Omental fat pad (tissue), 4 donors: ENCODE data around the gene ABHD12B. TPM values are rescaled to one million over a fixed set of nuclear protein-coding genes. Genes with fewer than 3 reads are reported as not detected.

Source experiments
- ATAC-seq: fragments of 150-250 bp; one replicate; pipeline ENCODE4 v1.9.1; 2016; ENCODE audit warnings: mild to moderate bottlenecking, moderate library complexity; ENCODE audit not compliant: low FRiP score
- DNase-seq: peaks from one replicate; pipeline ENCODE4 v3.0.0-alpha.2; 2019; ENCODE audit warnings: low spot score
- CTCF ChIP-seq, 3 donors: fragments of 450-650 bp; IDR thresholded peaks; one replicate each; pipeline ENCODE4 v1.5.1; 2016 to 2017; ENCODE audit warnings: antibody characterized with exemption in 3 of 3, mild to moderate bottlenecking in 3 of 3, moderate library complexity in 2 of 3
- total RNA-seq, 4 donors: library from RNA; depleted of rRNA; stranded (reverse); fragments of >200 nt; gene quantifications; one replicate each; pipeline ENCODE4 v1.1.0, GENCODE V29; 2016

ABHD12B gene
- total RNA-seq, 4 donors from 2014 or later, result 2.5 TPM; not detected in 3

GRCh38 chr14:50859296-50859624, 12.6 kb upstream of the ABHD12B start:
- TF ChIP-seq CTCF (IDR thresholded peaks at IDR 0.05), result no peak
- DNase-seq (no peak), ATAC-seq (no peak)

GRCh38 chr14:50860478-50861086, 11.3 kb upstream of the ABHD12B start:
- no peak for TF ChIP-seq CTCF (IDR thresholded peaks at IDR 0.05)
- DNase-seq (peak; percentile 97), ATAC-seq (peak; percentile 69)

- no peak for DNase-seq
Observed at GRCh38 chr14:50862036-50862570, 9.8 kb upstream of the ABHD12B start.

GRCh38 chr14:50864237-50864636, 7.6 kb upstream of the ABHD12B start:
- ATAC-seq (no peak), DNase-seq (no peak)
- TF ChIP-seq CTCF (IDR thresholded peaks at IDR 0.05), result no peak

More at GRCh38 chr14:50862036-50862570, 9.8 kb upstream of the ABHD12B start:
- TF ChIP-seq CTCF (IDR thresholded peaks at IDR 0.05), result no peak
- ATAC-seq, result no peak

GRCh38 chr14:50864946-50865345, 6.9 kb upstream of the ABHD12B start:
- DNase-seq (no peak), ATAC-seq (no peak)
- TF ChIP-seq CTCF (IDR thresholded peaks at IDR 0.05), result no peak

GRCh38 chr14:50865391-50866076, 6.3 kb upstream of the ABHD12B start:
- ATAC-seq (no peak), DNase-seq (no peak)
- TF ChIP-seq CTCF (IDR thresholded peaks at IDR 0.05), result no peak

- no peak for ATAC-seq
- no peak for TF ChIP-seq CTCF (IDR thresholded peaks at IDR 0.05)
- DNase-seq, result no peak
Observed at GRCh38 chr14:50871228-50871627, 625 bp upstream of the ABHD12B start.
